Measurements from ENCODE around the gene SCUBE2.
A peak's percentile ranks its signal among the peaks of the same experiment; 100 is the strongest.

The SCUBE2 gene

DNA sequence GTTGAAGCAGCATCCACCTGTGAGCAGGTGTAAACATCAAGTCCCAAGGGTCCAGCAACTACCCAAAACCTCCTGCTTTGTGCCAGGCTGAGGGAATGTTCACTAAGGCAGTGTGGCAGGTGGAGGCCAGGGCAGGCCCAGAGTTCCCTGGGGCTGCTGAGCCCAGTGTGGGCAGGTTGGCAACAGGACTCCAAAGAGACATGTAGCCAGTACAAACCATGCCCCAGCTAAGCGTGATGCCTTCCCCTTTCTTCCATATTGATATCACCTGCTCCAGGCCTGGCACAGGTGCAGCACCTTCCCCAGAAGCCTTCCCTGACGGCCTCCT is 30.0 kb upstream of the SCUBE2 start:
- no peak overlapping the region for H3K27ac ChIP-seq
- no peak for TF ChIP-seq CTCF (conservative IDR thresholded peaks at IDR 0.05)

- no peak overlapping the region for H3K27ac ChIP-seq
- TF ChIP-seq CTCF (conservative IDR thresholded peaks at IDR 0.05) = no peak
These were observed 29.5 kb upstream of the SCUBE2 start for GRCh38 chr11:9120664-9121468.

- H3K27ac ChIP-seq = no peak overlapping the region
- no peak for TF ChIP-seq CTCF (conservative IDR thresholded peaks at IDR 0.05)
These were observed 26.9 kb upstream of the SCUBE2 start for GRCh38 chr11:9118277-9118676.

DNA sequence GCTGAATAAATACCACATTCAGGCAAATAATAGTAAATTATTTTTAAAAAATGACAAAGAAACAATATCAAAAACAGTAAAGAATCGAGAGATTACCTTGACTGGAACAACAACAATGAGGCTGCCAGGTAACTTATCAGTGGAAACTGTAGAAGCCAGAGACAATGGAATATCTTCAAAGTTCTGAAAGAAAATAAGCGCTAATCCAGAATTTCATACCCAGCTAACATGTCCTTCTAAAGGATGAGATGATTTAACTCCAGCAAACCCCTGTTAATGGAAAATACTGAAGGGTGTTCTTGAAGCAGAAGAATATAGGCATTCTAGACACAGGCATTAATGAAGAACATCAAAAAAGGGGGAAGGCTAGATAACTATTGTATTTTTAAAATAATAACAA is 20.7 kb upstream of the SCUBE2 start:
- no peak overlapping the region for H3K27ac ChIP-seq
- TF ChIP-seq CTCF (conservative IDR thresholded peaks at IDR 0.05) = no peak

DNA sequence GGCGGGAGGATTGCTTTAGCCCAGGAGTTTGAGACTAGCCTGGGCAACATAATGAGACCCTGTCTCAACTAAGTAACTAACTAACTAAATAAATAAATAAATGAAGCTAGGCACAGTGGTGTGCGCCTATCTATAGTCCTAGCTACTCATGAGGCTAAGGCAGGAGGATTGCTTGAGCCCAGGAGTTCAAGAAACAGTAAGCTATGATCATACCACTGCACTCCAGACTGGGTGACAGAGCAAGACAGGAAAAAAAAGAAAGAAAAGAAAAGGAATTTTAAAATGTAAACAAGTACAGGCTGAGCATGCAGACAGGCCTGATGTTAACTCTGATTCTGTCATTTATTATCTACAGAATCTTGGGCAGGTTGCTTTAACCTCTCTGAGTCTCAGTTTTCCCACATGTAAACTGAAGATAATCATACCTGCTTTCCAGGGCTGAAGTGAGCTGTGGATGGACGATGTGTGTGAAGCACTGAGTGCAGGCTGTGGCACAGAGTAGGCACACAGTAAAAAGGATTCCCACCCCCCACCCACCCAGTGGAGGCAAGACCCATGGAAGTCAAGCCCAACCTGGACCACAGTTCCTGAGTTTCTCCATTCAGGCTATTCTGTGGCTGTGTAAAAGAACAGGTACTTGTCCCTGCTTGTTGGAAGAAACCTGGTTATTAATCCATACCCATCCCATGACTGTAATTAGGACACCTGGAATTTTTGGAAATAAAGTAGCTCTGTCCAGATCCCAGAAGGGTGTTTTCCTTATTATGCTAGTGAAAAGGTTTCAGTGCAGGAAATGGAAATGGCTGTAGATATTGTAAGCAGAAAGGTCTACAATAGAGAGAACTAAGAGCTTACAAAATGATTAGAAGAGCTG is 18.7 kb upstream of the SCUBE2 start:
- TF ChIP-seq CTCF (conservative IDR thresholded peaks at IDR 0.05) = no peak
- H3K27ac ChIP-seq = no peak overlapping the region

- peak overlapping the region; percentile 74; the same call in 1 of the 2 replicates for H3K27ac ChIP-seq
- TF ChIP-seq CTCF (conservative IDR thresholded peaks at IDR 0.05) = no peak
These were observed 13.2 kb upstream of the SCUBE2 start for GRCh38 chr11:9104580-9104979.

DNA sequence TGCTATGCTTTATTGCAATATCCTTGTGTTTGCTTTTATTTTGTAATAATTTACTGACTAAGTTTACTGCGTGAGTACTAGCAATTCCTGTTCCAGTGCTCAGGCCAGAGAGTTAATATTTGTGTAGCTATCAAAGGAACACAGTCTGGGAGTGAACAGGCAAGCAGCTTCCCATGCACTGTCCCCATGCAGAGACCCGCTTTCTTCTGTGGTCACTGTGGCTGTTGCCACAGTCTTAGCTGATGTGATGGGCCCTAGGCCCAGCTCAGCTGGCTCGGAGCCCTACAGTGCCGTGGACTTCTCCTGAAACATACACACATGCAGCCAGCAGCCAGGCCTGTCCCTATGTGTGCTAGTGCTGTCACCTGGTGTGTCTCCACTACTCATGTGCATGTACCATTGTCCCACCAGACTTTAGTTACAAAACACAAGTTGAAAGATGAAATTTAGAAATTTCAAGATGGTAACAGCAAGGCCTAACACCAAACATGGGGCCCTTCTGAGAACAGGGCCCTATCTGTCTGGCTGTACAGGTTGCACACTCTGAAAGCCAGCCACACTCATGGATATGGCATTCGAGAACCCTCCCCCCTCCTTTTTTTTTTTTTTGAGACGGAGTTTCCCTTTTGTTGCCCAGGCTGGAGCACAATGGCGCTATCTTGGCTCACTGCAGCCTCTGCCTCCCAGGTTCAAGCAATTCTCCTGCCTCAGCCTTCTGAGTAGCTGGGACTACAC is 12.3 kb upstream of the SCUBE2 start:
- TF ChIP-seq CTCF (conservative IDR thresholded peaks at IDR 0.05) = no peak
- peak overlapping the region; percentile 74 for H3K27ac ChIP-seq
